Common myeloid progenitor, CD34-positive (primary cell): ENCODE data around the gene HLA-DQA1.

Experiments
- CTCF ChIA-PET: fragments of 350-600 bp; sonication (Branson Sonifier 250); formaldehyde crosslinking; loops from one replicate; lab custom pipeline; 2021; ENCODE audit warnings: antibody characterized with exemption; lab: Charles Lee
- POLR2A ChIA-PET: fragments of 350-600 bp; sonication (Branson Sonifier 250); formaldehyde crosslinking; loops from one replicate; lab custom pipeline; 2021; ENCODE audit warnings: antibody characterized with exemption; lab: Charles Lee
- DNase-seq, 3 donors: peaks; one replicate each; pipeline versions ENCODE4 v3.0.0 to v3.0.0-alpha.2; 2013
- H3K27ac ChIP-seq, 2 experiments: 1 replicate in 1 of 2; 2 replicates in 1 of 2; pipeline ENCODE4 v1.7.0; 2013; ENCODE audit warnings: inconsistent platforms in 2 of 2, low read length in 2 of 2, mild to moderate bottlenecking in 2 of 2, low read depth in 1 of 2, moderate library complexity in 1 of 2; ENCODE audit not compliant: severe bottlenecking in 2 of 2, insufficient read depth in 1 of 2, poor library complexity in 1 of 2
- H3K27me3 ChIP-seq, 5 experiments: replicated peaks in 2 of 5; 1 replicate in 3 of 5; 2 replicates in 2 of 5; pipeline versions ENCODE4 v1.6.1 to v1.7.0; 2013; ENCODE audit warnings: low read length in 4 of 5, mild to moderate bottlenecking in 2 of 5, moderate library complexity in 2 of 5, inconsistent platforms in 1 of 5; ENCODE audit not compliant: insufficient read depth in 5 of 5, control insufficient read depth in 4 of 5
- H3K36me3 ChIP-seq, 4 experiments: 1 replicate in 2 of 4; 2 replicates in 2 of 4; pipeline versions ENCODE4 v1.6.1 to v1.7.0; 2013; ENCODE audit warnings: low read length in 3 of 4, control low read depth in 1 of 4, mild to moderate bottlenecking in 1 of 4; ENCODE audit not compliant: control insufficient read depth in 4 of 4, insufficient read depth in 4 of 4
- H3K4me1 ChIP-seq, 4 experiments: 1 replicate in 3 of 4; 2 replicates in 1 of 4; pipeline versions ENCODE4 v1.6.1 to v1.7.1; 2013; ENCODE audit warnings: low read length in 3 of 4, mild to moderate bottlenecking in 3 of 4, control low read depth in 1 of 4, inconsistent platforms in 1 of 4, moderate library complexity in 1 of 4; ENCODE audit not compliant: control insufficient read depth in 4 of 4, insufficient read depth in 4 of 4; ENCODE audit errors: control extremely low read depth in 1 of 4
- H3K4me3 ChIP-seq, 7 experiments: 1 replicate in 4 of 7; 2 replicates in 3 of 7; pipeline versions ENCODE4 v1.5.1 to v1.7.0; 2013; ENCODE audit warnings: mild to moderate bottlenecking in 7 of 7, low read length in 6 of 7, moderate library complexity in 6 of 7, inconsistent platforms in 2 of 7, low read depth in 2 of 7, control low read depth in 1 of 7; ENCODE audit not compliant: insufficient read depth in 4 of 7, control insufficient read depth in 1 of 7; ENCODE audit errors: extremely low read depth in 1 of 7
- H3K9me3 ChIP-seq, 5 experiments: 1 replicate in 4 of 5; 2 replicates in 1 of 5; pipeline versions ENCODE4 v1.6.1 to v1.7.1; 2013; ENCODE audit warnings: low read length in 4 of 5, mild to moderate bottlenecking in 2 of 5, inconsistent platforms in 1 of 5, low read depth in 1 of 5, moderate library complexity in 1 of 5; ENCODE audit not compliant: control insufficient read depth in 4 of 5, insufficient read depth in 2 of 5; ENCODE audit errors: control extremely low read depth in 1 of 5
- WGBS: methylation state at CpG from one replicate; pipeline ENCODE4 v1.1.5; 2013; ENCODE audit not compliant: insufficient coverage; 5-methylcytosine and 5-hydroxymethylcytosine counted together

HLA-DQA1 gene

GRCh38 chr6:32621372-32621771 is 15.8 kb upstream of the HLA-DQA1 start:
- DNase-seq, result no peak
- Histone ChIP-seq H3K36me3 (no peaks in the 10 kb centered on the region), H3K4me1 (peaks cover 9 to 21% (median 16%) of the 10 kb centered on the region in 4 experiments), H3K27me3 (no peaks in the 10 kb centered on the region), H3K4me3 (no peak overlapping the region), H3K9me3 (peaks cover 0 to 5% (median 0%) of the 10 kb centered on the region in 5 experiments), H3K27ac (no peak overlapping the region)
- POLR2A ChIA-PET, result no interaction called here
- CTCF ChIA-PET, result interaction anchor here (1.1 to 2.5 kb wide), 3 partner anchors 12 to 79 kb away, joined by 3 to 5 read pairs (median 4); no protein-coding TSS in a partner anchor
- WGBS, result 50% methylated on average over 2 of the region's 3 CpGs

- Histone ChIP-seq H3K4me1 (peaks cover 9 to 21% (median 16%) of the 10 kb centered on the region in 4 experiments), H3K9me3 (peaks cover 0 to 2% (median 0%) of the 10 kb centered on the region in 5 experiments), H3K36me3 (no peaks in the 10 kb centered on the region), H3K27me3 (no peaks in the 10 kb centered on the region), H3K27ac (peak overlapping the region in 1 of 2 experiments; percentile 65), H3K4me3 (peak overlapping the region in 3 of 7 experiments; percentile 11 to 39 (median 35))
- DNase-seq, result peak; percentile 91 to 96 (median 95)
- ChIA-PET CTCF (interaction anchor here (0.7 to 2.5 kb wide), 8 partner anchors 10 to 167 kb away, joined by 3 to 5 read pairs (median 3); no protein-coding TSS in a partner anchor), POLR2A (interaction anchor here (1.0 to 1.1 kb wide), 2 partner anchors 15 to 69 kb away, joined by 3 to 4 read pairs; partner anchors contain the start of gene HLA-DQA1)
- no CpG with 5 or more reads among the region's 1 CpG for WGBS
These were observed 14.4 kb upstream of the HLA-DQA1 start for GRCh38 chr6:32622545-32623401.

GRCh38 chr6:32623693-32624092 is 13.5 kb upstream of the HLA-DQA1 start:
- no peaks in the 10 kb centered on the region for H3K36me3 ChIP-seq
- CTCF ChIA-PET, result interaction anchor here (2.5 kb wide), 1 partner anchor 14 kb away, joined by 5 read pairs; no protein-coding TSS in a partner anchor
- peak in 2 of 3 donors; percentile 32 to 36 for DNase-seq
- POLR2A ChIA-PET, result no interaction called here
- peaks cover 0 to 2% (median 0%) of the 10 kb centered on the region in 5 experiments for H3K9me3 ChIP-seq
- H3K27me3 ChIP-seq, result no peaks in the 10 kb centered on the region
- peak overlapping the region in 1 of 7 experiments; percentile 24 for H3K4me3 ChIP-seq
- H3K4me1 ChIP-seq, result peaks cover 9 to 21% (median 16%) of the 10 kb centered on the region in 4 experiments
- H3K27ac ChIP-seq, result no peak overlapping the region

GRCh38 chr6:32624565-32624964 is 12.6 kb upstream of the HLA-DQA1 start:
- no peak overlapping the region for H3K27ac ChIP-seq
- CTCF ChIA-PET, result no interaction called here
- WGBS, result no CpG with 5 or more reads among the region's 3 CpGs
- H3K4me1 ChIP-seq, result peaks cover 9 to 21% (median 16%) of the 10 kb centered on the region in 4 experiments
- no peak for DNase-seq
- POLR2A ChIA-PET, result no interaction called here
- H3K27me3 ChIP-seq, result no peaks in the 10 kb centered on the region
- no peak overlapping the region for H3K4me3 ChIP-seq
- H3K36me3 ChIP-seq, result no peaks in the 10 kb centered on the region
- no peaks in the 10 kb centered on the region for H3K9me3 ChIP-seq

GRCh38 chr6:32625137-32625536 is 12.1 kb upstream of the HLA-DQA1 start:
- no peaks in the 10 kb centered on the region for H3K36me3 ChIP-seq
- POLR2A ChIA-PET, result no interaction called here
- H3K9me3 ChIP-seq, result no peaks in the 10 kb centered on the region
- H3K4me1 ChIP-seq, result peaks cover 9 to 21% (median 16%) of the 10 kb centered on the region in 4 experiments
- no peaks in the 10 kb centered on the region for H3K27me3 ChIP-seq
- WGBS, result 47% methylated on average over 3 of the region's 5 CpGs
- CTCF ChIA-PET, result no interaction called here
- no peak overlapping the region for H3K4me3 ChIP-seq
- DNase-seq, result no peak
- no peak overlapping the region for H3K27ac ChIP-seq

GRCh38 chr6:32627249-32627648 is 10.0 kb upstream of the HLA-DQA1 start:
- Histone ChIP-seq H3K4me3 (no peak overlapping the region), H3K9me3 (no peaks in the 10 kb centered on the region), H3K27ac (no peak overlapping the region), H3K27me3 (no peaks in the 10 kb centered on the region), H3K36me3 (no peaks in the 10 kb centered on the region), H3K4me1 (peaks cover 6 to 18% (median 13%) of the 10 kb centered on the region in 4 experiments)
- DNase-seq, result no peak
- 0% methylated on average over 1 of the region's 3 CpGs for WGBS
- ChIA-PET CTCF (no interaction called here), POLR2A (no interaction called here)

GRCh38 chr6:32627831-32628230 is 9.4 kb upstream of the HLA-DQA1 start:
- POLR2A ChIA-PET, result no interaction called here
- H3K9me3 ChIP-seq, result no peaks in the 10 kb centered on the region
- 83% methylated on average over 2 of the region's 3 CpGs for WGBS
- peaks cover under 1 to 12% (median 7%) of the 10 kb centered on the region in 4 experiments for H3K4me1 ChIP-seq
- CTCF ChIA-PET, result no interaction called here
- H3K36me3 ChIP-seq, result no peaks in the 10 kb centered on the region
- peak; percentile 78 to 83 (median 82) for DNase-seq
- H3K27me3 ChIP-seq, result no peaks in the 10 kb centered on the region
- no peak overlapping the region for H3K4me3 ChIP-seq
- H3K27ac ChIP-seq, result peak overlapping the region in 1 of 2 experiments; percentile 46
